HepG2 (cell line): ENCODE results near the gene RNASE7. TPM values are rescaled to one million over a fixed set of nuclear protein-coding genes. Genes with fewer than 3 reads are reported as not detected.

Experiments
- GTF2F1 ChIP-seq: fragments of 150-350 bp; IDR thresholded peaks from 2 replicates; pipeline ENCODE4 v1.6.1; 2014; ENCODE audit warnings: low read length
- LRRFIP1 ChIP-seq: sonication (generic); formaldehyde crosslinking; conservative IDR thresholded peaks from 2 replicates; pipeline ENCODE4 v1.4.0; 2020; ENCODE audit warnings: missing genetic modification reagents
- PHB2 ChIP-seq: fragments of 450-650 bp; IDR thresholded peaks from 2 replicates; pipeline ENCODE4 v1.6.1; 2018; ENCODE audit not compliant: partially characterized antibody
- POLR2G ChIP-seq: fragments of 200-400 bp; formaldehyde crosslinking; IDR thresholded peaks from 2 replicates; pipeline ENCODE4 v1.6.1; 2018; ENCODE audit warnings: mild to moderate bottlenecking, low read depth, low read length, moderate library complexity
- ZBTB39 ChIP-seq: sonication (generic); formaldehyde crosslinking; IDR thresholded peaks from 2 replicates; pipeline ENCODE4 v1.5.0; 2020; ENCODE audit warnings: missing genetic modification reagents
- ZBTB40 ChIP-seq, 2 experiments: fragments of 450-650 bp in 1 of 2; sonication (generic) in 1 of 2; formaldehyde crosslinking in 1 of 2; IDR thresholded peaks; 2 replicates each; pipeline versions ENCODE4 v1.6.1 to v1.8.0; 2016 to 2022; ENCODE audit warnings: antibody characterized with exemption in 1 of 2, mild to moderate bottlenecking in 1 of 2, missing genetic modification reagents in 1 of 2
- ZNF281 ChIP-seq: sonication (generic); formaldehyde crosslinking; IDR thresholded peaks from 2 replicates; pipeline ENCODE4 v1.4.0; 2020; ENCODE audit warnings: missing genetic modification reagents, borderline replicate concordance
- ZNF547 ChIP-seq: sonication (generic); formaldehyde crosslinking; IDR thresholded peaks from 2 replicates; pipeline ENCODE4 v1.5.1; 2020; ENCODE audit warnings: mild to moderate bottlenecking, missing genetic modification reagents
- ZNF740 ChIP-seq: sonication (generic); formaldehyde crosslinking; IDR thresholded peaks from 2 replicates; pipeline ENCODE4 v1.4.0; 2020; ENCODE audit warnings: missing genetic modification reagents
- ZNF883 ChIP-seq: sonication (generic); formaldehyde crosslinking; IDR thresholded peaks from 2 replicates; pipeline ENCODE4 v1.5.1; 2020; ENCODE audit warnings: mild to moderate bottlenecking, missing genetic modification reagents; ENCODE audit errors: not compliant biosample characterization
- polyA plus RNA-seq, 8 experiments: library from polyadenylated mRNA; depleted of rRNA in 3 of 8; stranded (reverse) in 7 of 8; unstranded in 1 of 8; fragments of >200 nt; fragmentation: Illumina TruSeq in 4 of 8; extraction: Trizol in 4 of 8; gene quantifications; 2 replicates each; pipeline versions ENCODE4 v1.2.1 to v1.2.3, GENCODE V29; 2011 to 2016; ENCODE audit warnings: low read depth in 4 of 8, missing spikeins in 1 of 8, mixed read lengths in 1 of 8; ENCODE audit not compliant: insufficient read depth in 1 of 8
- total RNA-seq, 5 experiments: library from RNA; depleted of rRNA; stranded (reverse); fragments of >200 nt; fragmentation: Illumina TruSeq; extraction: Trizol; gene quantifications; 2 replicates each; pipeline ENCODE4 v1.2.3, GENCODE V29; 2016; ENCODE audit warnings: low read depth in 1 of 5

The RNASE7 gene
- total and polyA plus RNA-seq, 2 of the 13 experiments (the other 11 are each of a cell fraction or from before 2014, with no cell fraction given), result 0.04 TPM; not detected in 1

- no peak for TF ChIP-seq ZBTB40 (IDR thresholded peaks at IDR 0.05)
- peak; percentile 49; the same call in 1 of the 2 replicates for TF ChIP-seq ZBTB40 (CRISPR knock-in tag; IDR thresholded peaks at IDR 0.05)
- TF ChIP-seq ZNF883, result no peak
- TF ChIP-seq ZNF740 (CRISPR knock-in tag), result 0 out of 2 replicates have a peak, but pooled peaks have one; percentile 38
- TF ChIP-seq LRRFIP1 (CRISPR knock-in tag), result no peak
- no peak for TF ChIP-seq PHB2
- TF ChIP-seq ZBTB39, result no peak
- peak; percentile 80 for TF ChIP-seq POLR2G
- TF ChIP-seq GTF2F1, result no peak
- peak; percentile 98 for TF ChIP-seq ZNF281 (CRISPR knock-in tag)
- peak; percentile 53; the same call in 1 of the 2 replicates for TF ChIP-seq ZNF547
These were observed 17.4 kb upstream of the RNASE7 start, which contains the start of gene NDRG2 (continued) for GRCh38 chr14:21024585-21025370.
